Thyroid gland (tissue), 4 donors: ENCODE data around the gene GNG10. TPM values are rescaled to one million over a fixed set of nuclear protein-coding genes. Genes with fewer than 3 reads are reported as not detected.

Experiments
- DNase-seq, 2 donors: peaks; one replicate each; pipeline ENCODE4 v3.0.0-alpha.2; 2019
- H3K27ac ChIP-seq, 3 donors: fragments of 200-600 bp; sonication (generic); 1 replicate in 2 of 3; 2 replicates in 1 of 3; pipeline ENCODE4 v1.5.1; 2016 to 2019; ENCODE audit warnings: mild to moderate bottlenecking in 1 of 3, moderate library complexity in 1 of 3
- H3K27me3 ChIP-seq: fragments of 200-600 bp; sonication (generic); one replicate; pipeline ENCODE4 v1.5.1; 2019
- H3K36me3 ChIP-seq, 2 donors: fragments of 200-600 bp; sonication (generic); one replicate each; pipeline ENCODE4 v1.5.1; 2016 to 2019
- H3K4me1 ChIP-seq, 2 donors: fragments of 200-600 bp; sonication (generic); one replicate each; pipeline ENCODE4 v1.5.1; 2017 to 2019
- H3K4me3 ChIP-seq, 3 donors: fragments of 200-600 bp; sonication (generic); replicated peaks in 1 of 3; 1 replicate in 2 of 3; 2 replicates in 1 of 3; pipeline ENCODE4 v1.5.1; 2016; ENCODE audit warnings: mild to moderate bottlenecking in 1 of 3
- H3K9me3 ChIP-seq: fragments of 200-600 bp; sonication (generic); one replicate; pipeline ENCODE4 v1.5.1; 2017
- CTCF ChIP-seq, 6 experiments: fragments of 200-600 bp in 3 of 6; fragments of 450-650 bp in 3 of 6; sonication (generic) in 3 of 6; IDR thresholded peaks; one replicate each; pipeline ENCODE4 v1.5.1; 2016 to 2019; ENCODE audit warnings: antibody characterized with exemption in 6 of 6, mild to moderate bottlenecking in 2 of 6, inconsistent platforms in 1 of 6, moderate library complexity in 1 of 6
- POLR2A ChIP-seq, 2 donors: fragments of 450-650 bp; IDR thresholded peaks; one replicate each; pipeline ENCODE4 v1.6.1; 2017; ENCODE audit warnings: antibody characterized with exemption in 2 of 2, mild to moderate bottlenecking in 2 of 2, moderate library complexity in 1 of 2
- WGBS, 2 donors: methylation state at CpG; one replicate each; pipeline ENCODE4 v1.1.5; 2017; 5-methylcytosine and 5-hydroxymethylcytosine counted together
- intact Hi-C: fragments of 100-400 bp; cut with DNase I; formaldehyde crosslinking; loops from one replicate; pipeline ENCODE4 v1.15.1; 2023
- total RNA-seq, 4 donors: library from RNA; depleted of rRNA; stranded (reverse); fragments of >200 nt; gene quantifications; one replicate each; pipeline ENCODE4 v1.2.3, GENCODE V29; 2016

GNG10 gene
- total RNA-seq, 4 donors from 2014 or later, result 44.8 to 57.3 (median 53.5) TPM

GRCh38 chr9:111649016-111649415 is 12.4 kb upstream of the GNG10 start:
- Histone ChIP-seq H3K9me3 (no peaks in the 10 kb centered on the region), H3K4me1 (no peaks in the 10 kb centered on the region), H3K36me3 (peaks cover 4 to 5% of the 10 kb centered on the region in 2 donors), H3K4me3 (no peak overlapping the region), H3K27me3 (no peaks in the 10 kb centered on the region), H3K27ac (no peak overlapping the region)
- intact Hi-C loops, result no loop called here
- TF ChIP-seq POLR2A (IDR thresholded peaks at IDR 0.05) (no peak), CTCF (IDR thresholded peaks at IDR 0.05) (no peak)
- DNase-seq, result no peak
- WGBS, 2 donors, result 89 to 93% methylated on average over 4 of the region's 4 CpGs

GRCh38 chr9:111657051-111657450 is 4.4 kb upstream of the GNG10 start:
- Histone ChIP-seq H3K27ac (no peak overlapping the region), H3K9me3 (no peaks in the 10 kb centered on the region), H3K4me3 (no peak overlapping the region), H3K27me3 (no peaks in the 10 kb centered on the region), H3K4me1 (no peaks in the 10 kb centered on the region), H3K36me3 (no peaks in the 10 kb centered on the region)
- intact Hi-C loops, result no loop called here
- TF ChIP-seq POLR2A (IDR thresholded peaks at IDR 0.05) (no peak), CTCF (IDR thresholded peaks at IDR 0.05) (no peak)
- WGBS, 2 donors, result 62 to 74% methylated on average over 6 of the region's 6 CpGs
- no peak for DNase-seq

- H3K4me1 ChIP-seq, result peaks cover 0 to 4% of the 10 kb centered on the region in 2 donors
- H3K36me3 ChIP-seq, result no peaks in the 10 kb centered on the region
- intact Hi-C loops, result no loop called here
- no peak overlapping the region for H3K4me3 ChIP-seq
- TF ChIP-seq CTCF (IDR thresholded peaks at IDR 0.05) (no peak), POLR2A (IDR thresholded peaks at IDR 0.05) (no peak)
- no peaks in the 10 kb centered on the region for H3K27me3 ChIP-seq
- DNase-seq, result no peak
- H3K27ac ChIP-seq, result no peak overlapping the region
- no peaks in the 10 kb centered on the region for H3K9me3 ChIP-seq
- 68 to 72% methylated on average over 8 of the region's 8 CpGs for WGBS, 2 donors
These were observed 2.5 kb upstream of the GNG10 start for GRCh38 chr9:111658943-111659342.

- Histone ChIP-seq H3K36me3 (no peaks in the 10 kb centered on the region), H3K27me3 (no peaks in the 10 kb centered on the region), H3K9me3 (no peaks in the 10 kb centered on the region), H3K4me1 (peaks cover 0 to 4% of the 10 kb centered on the region in 2 donors), H3K27ac (no peak overlapping the region), H3K4me3 (no peak overlapping the region)
- no peak for DNase-seq
- intact Hi-C loops, result no loop called here
- no peak for TF ChIP-seq CTCF (IDR thresholded peaks at IDR 0.05)
- no peak for TF ChIP-seq POLR2A (IDR thresholded peaks at IDR 0.05)
- 91 to 96% methylated on average over 3 of the region's 3 CpGs for WGBS, 2 donors
These were observed 1.7 kb upstream of the GNG10 start for GRCh38 chr9:111659691-111660090.

GRCh38 chr9:111661802-111662521 is 557 bp downstream of the GNG10 start:
- peaks cover 0 to 4% of the 10 kb centered on the region in 2 donors for H3K4me1 ChIP-seq

More at GRCh38 chr9:111661802-111662521, 557 bp downstream of the GNG10 start:
- 0 to 2% methylated on average over 27 to 29 of the region's 57 CpGs for WGBS, 2 donors
- intact Hi-C loops, result no loop called here
- TF ChIP-seq POLR2A (IDR thresholded peaks at IDR 0.05) (no peak), CTCF (IDR thresholded peaks at IDR 0.05) (no peak)
- peaks cover 4% of the 10 kb centered on the region in 2 donors for H3K36me3 ChIP-seq
- peak overlapping the region; percentile 45 to 78 (median 69) for H3K27ac ChIP-seq
- no peaks in the 10 kb centered on the region for H3K27me3 ChIP-seq
- DNase-seq, result peak; percentile 45 to 46
- no peaks in the 10 kb centered on the region for H3K9me3 ChIP-seq
- H3K4me3 ChIP-seq, result peak overlapping the region; percentile 27 to 63 (median 61)
